Heart left ventricle (tissue), 13 donors: ENCODE results near the gene ANKRD13C.

Experiments used
- CTCF ChIP-seq, 12 donors: fragments of 200-600 bp; sonication (generic) in 4 of 12; IDR thresholded peaks; one replicate each; pipeline versions ENCODE4 v1.5.0 to v1.8.0; 2018 to 2022; ENCODE audit warnings: antibody characterized with exemption in 12 of 12, mild to moderate bottlenecking in 5 of 12
- POLR2A ChIP-seq, 2 donors: fragments of 450-650 bp; IDR thresholded peaks; one replicate each; pipeline ENCODE4 v1.6.1; 2017; ENCODE audit warnings: antibody characterized with exemption in 2 of 2, mild to moderate bottlenecking in 2 of 2, moderate library complexity in 2 of 2
- donor health status: ischemic (EF 13 %, LVEDD 7.1; RV severe dilation, severe dysfunction).
- donor health status: DM: no; HTN: yes; CAD: no.
- donor health status: DM: no; HTN: no; CAD: no.
- donor health status: ischemic (EF 25% LVEDD 6.9; RV normal size, moderate dysfunction).
- donor health status: ischemic (EF 25% LVEDD 5.7; RV mildly dilated, moderate dysfunction).
- donor health status: ischemic (EF 35%, LVEDD 5.7; RV mildly dilated, moderate dysfunction).
- donor health status: nonischemic (EF 11% LVEDD 7.7; RV severe dilation, severe dysfunction).
- donor health status: DM: yes; HTN: yes; CAD: no.
- donor health status: PGD.
- donor health status: ischemic (EF 29% LVEDD 5.4; RV normal size, mild dysfunction).
- donor health status: nonischemic (EF 23%, LVEDD 6.1; RV moderate dilation, normal function).

GRCh38 chr1:70317087-70317486, 37.4 kb downstream of the ANKRD13C start:
- TF ChIP-seq CTCF (IDR thresholded peaks at IDR 0.05), result no peak
- TF ChIP-seq POLR2A (IDR thresholded peaks at IDR 0.05), result no peak
